IMR-90 (cell line): ENCODE results near the gene ANKLE1.

Experiments
- BHLHE40 ChIP-seq: fragments of 150-350 bp; IDR thresholded peaks from 2 replicates; pipeline ENCODE4 v1.6.1; 2016; ENCODE audit warnings: mild to moderate bottlenecking, low read depth, low read length
- CHD1 ChIP-seq: IDR thresholded peaks from 2 replicates; pipeline ENCODE4 v1.6.1; 2012; ENCODE audit warnings: low read depth, low read length, improper control_type of control experiment
- CTCF ChIP-seq: conservative IDR thresholded peaks from 2 replicates; pipeline ENCODE4 v1.5.1; 2012; ENCODE audit warnings: mild to moderate bottlenecking, low read depth, low read length, improper control_type of control experiment
- FOS ChIP-seq: fragments of 150-350 bp; IDR thresholded peaks from 2 replicates; pipeline ENCODE4 v1.6.1; 2016; ENCODE audit warnings: low read depth, low read length
- MXI1 ChIP-seq: IDR thresholded peaks from 2 replicates; pipeline ENCODE4 v1.6.1; 2012; ENCODE audit warnings: low read depth, mild to moderate bottlenecking, low read length, moderate library complexity, borderline replicate concordance
- POLR2A ChIP-seq: IDR thresholded peaks from 2 replicates; pipeline ENCODE4 v1.6.1; 2012; ENCODE audit warnings: mild to moderate bottlenecking, low read depth, low read length
- RAD21 ChIP-seq: IDR thresholded peaks from 2 replicates; pipeline ENCODE4 v1.6.1; 2012; ENCODE audit warnings: low read length, improper control_type of control experiment
- RFX5 ChIP-seq: IDR thresholded peaks from 2 replicates; pipeline ENCODE4 v1.8.0; 2012; ENCODE audit warnings: low read depth, mild to moderate bottlenecking, low read length, moderate library complexity
- USF2 ChIP-seq: fragments of 150-350 bp; IDR thresholded peaks from 2 replicates; pipeline ENCODE4 v1.6.1; 2017; ENCODE audit warnings: mild to moderate bottlenecking, antibody characterized with exemption, low read length, low read depth
- TF ChIP-seq, protein P1 (sequence below): fragments of 150-350 bp; IDR thresholded peaks from 2 replicates; pipeline ENCODE4 v1.6.1; 2016; ENCODE audit warnings: low read depth, mild to moderate bottlenecking, low read length, moderate library complexity, borderline replicate concordance

DNA sequence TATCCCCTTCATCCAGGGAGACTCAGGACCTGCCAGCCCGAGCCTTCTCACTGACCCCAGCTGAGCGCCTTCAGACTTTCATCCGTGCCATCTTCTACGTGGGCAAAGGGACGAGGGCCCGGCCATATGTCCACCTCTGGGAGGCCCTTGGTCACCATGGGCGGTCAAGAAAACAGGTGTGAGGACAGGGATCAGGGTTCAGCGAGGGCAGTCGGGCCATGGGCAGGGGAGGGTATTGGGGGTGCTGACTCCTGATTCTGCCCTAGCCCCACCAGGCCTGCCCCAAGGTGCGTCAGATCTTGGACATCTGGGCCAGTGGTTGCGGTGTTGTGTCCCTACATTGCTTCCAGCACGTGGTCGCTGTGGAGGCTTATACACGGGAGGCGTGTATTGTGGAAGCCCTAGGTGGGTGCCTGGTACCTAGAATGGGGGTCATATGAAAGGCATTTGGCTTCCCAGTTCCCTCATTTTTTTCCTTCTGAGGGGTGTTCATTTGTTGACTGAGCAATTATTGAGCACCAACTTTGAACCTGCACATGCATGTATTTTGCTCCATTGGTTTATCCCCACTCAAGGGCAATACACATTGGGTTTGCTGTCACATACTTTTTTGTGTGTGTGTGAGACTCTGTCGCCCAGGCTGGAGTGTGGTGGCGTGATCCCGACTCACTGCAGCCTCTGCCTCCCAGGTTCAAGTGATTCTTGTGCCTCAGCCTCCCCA, 3.9 kb downstream of the ANKLE1 start:
- TF ChIP-seq CTCF (no peak), POLR2A (no peak), RAD21 (no peak), CHD1 (no peak), USF2 (no peak), FOS (no peak), MXI1 (no peak), BHLHE40 (no peak), RFX5 (no peak)
- TF ChIP-seq, protein P1, sequence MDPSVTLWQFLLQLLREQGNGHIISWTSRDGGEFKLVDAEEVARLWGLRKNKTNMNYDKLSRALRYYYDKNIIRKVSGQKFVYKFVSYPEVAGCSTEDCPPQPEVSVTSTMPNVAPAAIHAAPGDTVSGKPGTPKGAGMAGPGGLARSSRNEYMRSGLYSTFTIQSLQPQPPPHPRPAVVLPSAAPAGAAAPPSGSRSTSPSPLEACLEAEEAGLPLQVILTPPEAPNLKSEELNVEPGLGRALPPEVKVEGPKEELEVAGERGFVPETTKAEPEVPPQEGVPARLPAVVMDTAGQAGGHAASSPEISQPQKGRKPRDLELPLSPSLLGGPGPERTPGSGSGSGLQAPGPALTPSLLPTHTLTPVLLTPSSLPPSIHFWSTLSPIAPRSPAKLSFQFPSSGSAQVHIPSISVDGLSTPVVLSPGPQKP = no peak
